ENCODE results near the gene GSX1. TPM values are rescaled to one million over a fixed set of nuclear protein-coding genes. Genes with fewer than 3 reads are reported as not detected.

Gene GSX1
- total and polyA plus RNA-seq, 2 experiments from 2014 or later = not detected

DNA sequence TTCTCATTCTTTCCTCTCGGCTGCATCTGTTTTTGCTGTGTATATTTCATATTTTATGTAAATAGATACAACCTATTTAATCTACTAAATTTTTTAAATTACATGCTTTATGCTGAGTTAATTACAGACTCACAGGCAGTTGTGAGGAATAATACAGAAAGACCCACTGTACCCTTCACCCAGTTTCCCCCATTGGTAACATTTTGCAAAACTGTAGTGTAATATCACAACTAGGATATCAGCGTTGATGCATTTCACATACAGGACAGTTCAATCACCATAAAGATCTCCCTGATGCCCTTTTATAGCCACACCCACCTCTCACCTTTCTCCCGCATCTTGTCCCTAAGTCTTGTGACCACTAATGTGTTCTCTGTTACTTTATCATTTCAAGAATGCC, 43.5 kb downstream of the GSX1 start:
- Histone ChIP-seq H3K79me2 (no peaks in the 10 kb centered on the region), H3K4me1 (ENCODE audit: insufficient read depth) (no peaks in the 10 kb centered on the region), H3K9me3 (ENCODE audit: low read depth) (no peaks in the 10 kb centered on the region), H3K27me3 (peaks cover 24% of the 10 kb centered on the region), H3K4me3 (no peak overlapping the region), H4K20me1 (ENCODE audit: insufficient read depth, poor library complexity, severe bottlenecking) (no peaks in the 10 kb centered on the region), H3K9me2 (replicated peaks; ENCODE audit: insufficient read depth) (no peaks in the 10 kb centered on the region), H2AFZ (no peak overlapping the region), H3K36me3 (replicated peaks; ENCODE audit: insufficient read depth, low read depth) (no peaks in the 10 kb centered on the region), H3K4me2 (no peak overlapping the region), H3K27ac (no peak overlapping the region)
- WGBS (ENCODE audit: low lambda C conversion rate, missing lambda C conversion rate) = 84% methylated on average over 3 of the region's 3 CpGs
- no peak for DNase-seq (ENCODE audit: low spot score)
- no peak for TF ChIP-seq EZH2phosphoT487 (IDR thresholded peaks at IDR 0.05; ENCODE audit: low read depth, severe bottlenecking, unreplicated experiment)

DNA sequence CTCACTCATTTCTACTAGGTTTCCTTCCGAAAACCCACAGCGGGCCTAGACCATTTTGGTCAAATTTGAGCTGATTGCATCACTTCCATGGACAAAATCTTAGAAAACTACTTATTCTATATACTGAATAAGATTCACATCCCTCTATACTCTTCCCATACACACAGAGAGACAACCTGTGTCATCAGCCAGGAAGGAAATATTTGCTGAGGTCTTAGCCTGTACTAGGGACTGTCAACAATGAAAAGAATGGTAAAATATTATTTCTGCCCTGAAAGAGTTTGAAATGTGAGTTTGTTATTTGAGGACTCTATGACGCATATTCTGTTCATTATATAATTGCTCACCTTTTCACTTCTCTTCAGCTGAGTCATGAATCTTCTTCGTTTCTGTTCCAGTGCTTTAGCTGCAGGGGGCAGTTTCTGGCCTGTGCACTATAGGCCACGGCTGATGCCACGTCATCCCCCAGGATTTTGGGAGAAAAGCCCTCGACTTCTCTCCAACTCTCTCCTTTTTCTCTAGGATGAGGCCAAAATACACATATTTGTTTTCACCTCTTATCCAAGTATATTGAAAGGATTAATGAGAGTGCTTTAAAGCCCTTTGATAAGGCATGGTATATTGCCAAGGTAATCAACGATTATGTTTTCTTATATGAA, 47.7 kb downstream of the GSX1 start:
- Histone ChIP-seq H3K9me2 (replicated peaks; ENCODE audit: insufficient read depth) (no peaks in the 10 kb centered on the region), H3K4me3 (no peak overlapping the region), H2AFZ (no peak overlapping the region), H4K20me1 (ENCODE audit: insufficient read depth, poor library complexity, severe bottlenecking) (no peaks in the 10 kb centered on the region), H3K27me3 (no peaks in the 10 kb centered on the region), H3K79me2 (no peaks in the 10 kb centered on the region), H3K4me2 (no peak overlapping the region), H3K4me1 (ENCODE audit: insufficient read depth) (no peaks in the 10 kb centered on the region), H3K27ac (no peak overlapping the region), H3K36me3 (replicated peaks; ENCODE audit: insufficient read depth, low read depth) (no peaks in the 10 kb centered on the region), H3K9me3 (ENCODE audit: low read depth) (no peaks in the 10 kb centered on the region)
- WGBS (ENCODE audit: low lambda C conversion rate, missing lambda C conversion rate) = 73% methylated on average over 8 of the region's 8 CpGs
- no peak for DNase-seq (ENCODE audit: low spot score)
- TF ChIP-seq EZH2 (IDR thresholded peaks at IDR 0.05; ENCODE audit: borderline replicate concordance) (no peak), EZH2phosphoT487 (IDR thresholded peaks at IDR 0.05; ENCODE audit: low read depth, severe bottlenecking, unreplicated experiment) (no peak)
- TF ChIP-seq, protein P1, sequence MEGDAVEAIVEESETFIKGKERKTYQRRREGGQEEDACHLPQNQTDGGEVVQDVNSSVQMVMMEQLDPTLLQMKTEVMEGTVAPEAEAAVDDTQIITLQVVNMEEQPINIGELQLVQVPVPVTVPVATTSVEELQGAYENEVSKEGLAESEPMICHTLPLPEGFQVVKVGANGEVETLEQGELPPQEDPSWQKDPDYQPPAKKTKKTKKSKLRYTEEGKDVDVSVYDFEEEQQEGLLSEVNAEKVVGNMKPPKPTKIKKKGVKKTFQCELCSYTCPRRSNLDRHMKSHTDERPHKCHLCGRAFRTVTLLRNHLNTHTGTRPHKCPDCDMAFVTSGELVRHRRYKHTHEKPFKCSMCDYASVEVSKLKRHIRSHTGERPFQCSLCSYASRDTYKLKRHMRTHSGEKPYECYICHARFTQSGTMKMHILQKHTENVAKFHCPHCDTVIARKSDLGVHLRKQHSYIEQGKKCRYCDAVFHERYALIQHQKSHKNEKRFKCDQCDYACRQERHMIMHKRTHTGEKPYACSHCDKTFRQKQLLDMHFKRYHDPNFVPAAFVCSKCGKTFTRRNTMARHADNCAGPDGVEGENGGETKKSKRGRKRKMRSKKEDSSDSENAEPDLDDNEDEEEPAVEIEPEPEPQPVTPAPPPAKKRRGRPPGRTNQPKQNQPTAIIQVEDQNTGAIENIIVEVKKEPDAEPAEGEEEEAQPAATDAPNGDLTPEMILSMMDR (IDR thresholded peaks at IDR 0.05; ENCODE audit: poor library complexity) = no peak

DNA sequence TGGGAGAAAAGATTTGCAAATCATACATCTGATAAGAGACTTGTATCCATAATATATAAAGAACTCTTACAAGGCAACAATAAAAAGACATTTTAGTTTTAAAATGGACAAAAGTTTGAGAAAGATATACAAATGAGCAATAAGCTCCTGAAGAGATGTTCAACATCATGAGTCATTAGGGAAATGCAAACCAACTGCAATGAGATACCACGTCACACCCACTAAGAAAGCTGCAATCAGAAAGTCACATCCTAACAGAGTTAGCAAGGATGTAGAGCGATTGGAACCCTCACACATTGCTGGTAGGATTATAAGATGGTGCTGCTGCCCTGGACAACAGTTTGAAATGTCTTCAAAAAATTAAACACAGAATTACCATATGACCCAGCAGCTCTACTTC, 50.3 kb downstream of the GSX1 start:
- Histone ChIP-seq H3K36me3 (replicated peaks; ENCODE audit: insufficient read depth, low read depth) (no peaks in the 10 kb centered on the region), H3K27me3 (peaks cover 10% of the 10 kb centered on the region), H3K4me1 (ENCODE audit: insufficient read depth) (no peaks in the 10 kb centered on the region), H3K4me3 (no peak overlapping the region), H2AFZ (no peak overlapping the region), H3K9me2 (replicated peaks; ENCODE audit: insufficient read depth) (no peaks in the 10 kb centered on the region), H3K9me3 (ENCODE audit: low read depth) (no peaks in the 10 kb centered on the region), H4K20me1 (ENCODE audit: insufficient read depth, poor library complexity, severe bottlenecking) (no peaks in the 10 kb centered on the region), H3K79me2 (no peaks in the 10 kb centered on the region), H3K27ac (no peak overlapping the region), H3K4me2 (no peak overlapping the region)
- WGBS (ENCODE audit: low lambda C conversion rate, missing lambda C conversion rate) = 83% methylated on average over 2 of the region's 2 CpGs
- no peak for TF ChIP-seq EZH2phosphoT487 (IDR thresholded peaks at IDR 0.05; ENCODE audit: low read depth, severe bottlenecking, unreplicated experiment)
- TF ChIP-seq, protein P1 (IDR thresholded peaks at IDR 0.05; ENCODE audit: poor library complexity) = no peak
- TF ChIP-seq EZH2 (IDR thresholded peaks at IDR 0.05; ENCODE audit: borderline replicate concordance) = no peak
- DNase-seq (ENCODE audit: low spot score) = no peak

Small RNA genes lying within 50 kb of the gene (small RNA-seq; reads per million reads assigned to genes)
- gene RNU6-73P = not detected

Other genes with a start within 250 kb of the GSX1 start
- 28.5 and 28.8 TPM in 2 replicates for gene LNX2, start 172.0 kb upstream of the GSX1 start, total RNA-seq
- 8.7 and 8.8 TPM in 2 replicates for gene LNX2, start 172.0 kb upstream of the GSX1 start, polyA plus RNA-seq
- gene POLR1D, start 170.6 kb upstream of the GSX1 start, total RNA-seq = 102 and 106 TPM in 2 replicates
- 98.4 and 116 TPM in 2 replicates for gene POLR1D, start 170.6 kb upstream of the GSX1 start, polyA plus RNA-seq
- gene PDX1, start 127.5 kb downstream of the GSX1 start, total RNA-seq = 0.20 and 1.3 TPM in 2 replicates
- 0.95 and 1.8 TPM in 2 replicates for gene PDX1, start 127.5 kb downstream of the GSX1 start, polyA plus RNA-seq
- 34.6 and 40.0 TPM in 2 replicates for gene CDX2, start 176.8 kb downstream of the GSX1 start, total RNA-seq
- 52.4 and 60.6 TPM in 2 replicates for gene CDX2, start 176.8 kb downstream of the GSX1 start, polyA plus RNA-seq
- 13.5 and 18.2 TPM in 2 replicates for gene URAD, start 196.2 kb downstream of the GSX1 start, total RNA-seq
- gene URAD, start 196.2 kb downstream of the GSX1 start, polyA plus RNA-seq = 35.7 and 38.1 TPM in 2 replicates

Data from hepatocyte (in vitro differentiated cells).